Transverse colon (tissue), 3 donors: ENCODE data around the gene CALCB.

Experiments
- CTCF ChIP-seq, 5 experiments: fragments of 200-600 bp in 3 of 5; fragments of 450-650 bp in 2 of 5; sonication (generic) in 3 of 5; IDR thresholded peaks; 1 replicate in 2 of 5; 2 replicates in 3 of 5; pipeline ENCODE4 v1.5.1; 2016 to 2017; ENCODE audit warnings: antibody characterized with exemption in 5 of 5, inconsistent platforms in 3 of 5, mild to moderate bottlenecking in 2 of 5, moderate library complexity in 1 of 5
- EP300 ChIP-seq: sonication (generic); formaldehyde crosslinking; IDR thresholded peaks from one replicate; pipeline ENCODE4 v1.6.1; 2017; ENCODE audit warnings: antibody characterized with exemption, low read depth
- POLR2A ChIP-seq: fragments of 450-650 bp; IDR thresholded peaks from one replicate; pipeline ENCODE4 v1.6.1; 2016; ENCODE audit warnings: antibody characterized with exemption, mild to moderate bottlenecking, moderate library complexity

- no peak for TF ChIP-seq CTCF (IDR thresholded peaks at IDR 0.05)
- TF ChIP-seq EP300: no peak
- no peak for TF ChIP-seq POLR2A
Observed at GRCh38 chr11:15118431-15118830, 45.0 kb downstream of the CALCB start.
